ENCODE data around the gene SCYGR5. TPM values are rescaled to one million over a fixed set of nuclear protein-coding genes. Genes with fewer than 3 reads are reported as not detected.

SCYGR5 gene
- total RNA-seq, 4 donors from 2014 or later = not detected

- in situ Hi-C loops (cut with MboI; ENCODE audit: low sequenced_read_pairs in 4 of 4) = no loop called here
- ATAC-seq = no peak
These were observed 49.9 kb downstream of the SCYGR5 start for GRCh38 chr2:227716501-227716900.

More at GRCh38 chr2:227716501-227716900, 49.9 kb downstream of the SCYGR5 start:
- DNase-seq = no peak
- TF ChIP-seq POLR2A (IDR thresholded peaks at IDR 0.05) (no peak), CTCF (IDR thresholded peaks at IDR 0.05 in 4 of 5, conservative IDR thresholded peaks at IDR 0.05 in 1 of 5) (no peak)
- H3K4me1 ChIP-seq = peaks cover 0 to 5% of the 10 kb centered on the region in 2 donors
- no peaks in the 10 kb centered on the region for H3K9me3 ChIP-seq
- intact Hi-C loops (cut with DNase I; ENCODE audit: low total_unique reads) = no loop called here
- peaks cover 0 to 8% (median 0%) of the 10 kb centered on the region in 3 donors for H3K27me3 ChIP-seq
- no peak overlapping the region for H3K27ac ChIP-seq
- no peak overlapping the region for H3K4me3 ChIP-seq
- H3K36me3 ChIP-seq = no peaks in the 10 kb centered on the region

Other genes with a start within 250 kb of the SCYGR5 start
- gene AGFG1, start 194.6 kb upstream of the SCYGR5 start, total RNA-seq = 10 to 100 TPM; 55.1 to 75.6 (median 61.5) TPM
- not detected for gene SCYGR2, start 67.9 kb upstream of the SCYGR5 start, total RNA-seq
- gene SCYGR3, start 52.0 kb upstream of the SCYGR5 start, total RNA-seq = not detected
- not detected for gene SCYGR4, start 49.3 kb upstream of the SCYGR5 start, total RNA-seq
- gene SLC19A3, start 51.2 kb downstream of the SCYGR5 start, total RNA-seq = under 1 TPM in 3 of 4 donors, not detected in 1; 0.20 to 0.82 (median 0.80) TPM
- gene SCYGR6, start 58.0 kb downstream of the SCYGR5 start, total RNA-seq = not detected
- gene SCYGR7, start 61.5 kb downstream of the SCYGR5 start, total RNA-seq = not detected
- not detected for gene SCYGR8, start 79.1 kb downstream of the SCYGR5 start, total RNA-seq
- 1 to 10 TPM in 1 of 4 donors, under 1 TPM in 1, not detected in 2; 0.40 to 1.5 TPM for gene CCL20, start 147.0 kb downstream of the SCYGR5 start, total RNA-seq
- not detected for gene DAW1, start 204.8 kb downstream of the SCYGR5 start, total RNA-seq

Measured in gastrocnemius medialis (tissue), 4 donors.